MCF 10A (cell line): Measurements from ENCODE around the gene ADGRD1. TPM values are rescaled to one million over a fixed set of nuclear protein-coding genes. Genes with fewer than 3 reads are reported as not detected.

Experiments used
- BruUV-seq: library from RNA; stranded (reverse); fragments of 400-500 nt; replicated peaks from 2 replicates; lab custom pipeline; 2021; lab: Mats Ljungman, UMichigan
- CTCF ChIA-PET: fragments of 300-600 bp; sonication (Branson Sonifier 250); formaldehyde crosslinking; extraction: SDS; loops from one replicate; lab custom pipeline; 2021; ENCODE audit warnings: antibody characterized with exemption, inconsistent platforms; lab: Yijun Ruan, JAX
- POLR2A ChIA-PET: fragments of 300-600, 350-650 bp; sonication (Branson Sonifier 250); formaldehyde crosslinking; extraction: SDS; loops from one replicate; lab custom pipeline; 2020; ENCODE audit warnings: antibody characterized with exemption, inconsistent platforms; lab: Yijun Ruan, JAX
- DNase-seq: peaks from one replicate; pipeline ENCODE4 v3.0.0-alpha.2; 2018; ENCODE audit not compliant: unreplicated experiment
- H3K27ac Mint-ChIP-seq: one replicate; pipeline ENCODE4 v1.8.0; 2022; ENCODE audit warnings: mild to moderate bottlenecking, low read depth, mixed read lengths; ENCODE audit not compliant: unreplicated experiment
- H3K27me3 Mint-ChIP-seq: one replicate; pipeline ENCODE4 v1.8.0; 2022; ENCODE audit warnings: mixed read lengths; ENCODE audit not compliant: insufficient read depth, unreplicated experiment
- H3K36me3 Mint-ChIP-seq: one replicate; pipeline ENCODE4 v1.8.0; 2022; ENCODE audit warnings: mild to moderate bottlenecking, moderate library complexity, mixed read lengths; ENCODE audit not compliant: insufficient read depth, unreplicated experiment
- H3K4me1 Mint-ChIP-seq: one replicate; pipeline ENCODE4 v1.8.0; 2022; ENCODE audit warnings: mixed read lengths; ENCODE audit not compliant: insufficient read depth, unreplicated experiment
- H3K4me3 Mint-ChIP-seq: one replicate; pipeline ENCODE4 v1.8.0; 2022; ENCODE audit warnings: mild to moderate bottlenecking, moderate library complexity, mixed read lengths; ENCODE audit not compliant: unreplicated experiment
- H3K9me3 Mint-ChIP-seq: one replicate; pipeline ENCODE4 v1.8.0; 2022; ENCODE audit warnings: mixed read lengths; ENCODE audit not compliant: unreplicated experiment
- intact Hi-C: fragments of 100-400 bp; cut with micrococcal nuclease; formaldehyde crosslinking; loops from 2 replicates; pipeline ENCODE4 v1.14.1; 2022
- total RNA-seq: library from RNA; stranded (reverse); gene quantifications from 2 replicates; pipeline ENCODE4 v1.2.3, GENCODE V29; 2022
- TF ChIP-seq, protein P1 (sequence below): fragments of 200-600 bp; IDR thresholded peaks from one replicate; pipeline ENCODE4 v1.8.0; 2022; ENCODE audit warnings: antibody characterized with exemption, mild to moderate bottlenecking; ENCODE audit not compliant: unreplicated experiment

Gene ADGRD1
- total RNA-seq, 1 experiment from 2014 or later: 0.68 TPM

DNA sequence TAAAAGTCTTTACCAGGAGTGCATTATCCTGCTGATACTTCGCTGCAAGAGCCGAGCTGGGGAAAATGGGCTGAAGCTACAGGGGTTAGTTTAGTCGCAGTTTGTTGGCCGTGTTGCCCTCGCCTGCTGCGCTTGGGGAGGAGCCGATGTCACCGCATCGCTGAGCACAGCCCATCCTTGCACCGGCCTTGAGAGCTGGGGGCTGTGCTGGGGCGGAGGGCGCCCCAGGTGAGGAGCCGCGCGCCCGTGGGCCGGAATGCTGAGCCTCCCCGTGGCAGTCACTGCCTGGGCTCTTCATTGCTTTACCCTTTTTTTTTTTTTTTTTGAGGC is 50.0 kb downstream of the ADGRD1 start:
- H3K9me3 Mint-ChIP-seq: no peaks in the 10 kb centered on the region
- no peaks in the 10 kb centered on the region for H3K36me3 Mint-ChIP-seq
- no peak for DNase-seq
- TF ChIP-seq, protein P1, sequence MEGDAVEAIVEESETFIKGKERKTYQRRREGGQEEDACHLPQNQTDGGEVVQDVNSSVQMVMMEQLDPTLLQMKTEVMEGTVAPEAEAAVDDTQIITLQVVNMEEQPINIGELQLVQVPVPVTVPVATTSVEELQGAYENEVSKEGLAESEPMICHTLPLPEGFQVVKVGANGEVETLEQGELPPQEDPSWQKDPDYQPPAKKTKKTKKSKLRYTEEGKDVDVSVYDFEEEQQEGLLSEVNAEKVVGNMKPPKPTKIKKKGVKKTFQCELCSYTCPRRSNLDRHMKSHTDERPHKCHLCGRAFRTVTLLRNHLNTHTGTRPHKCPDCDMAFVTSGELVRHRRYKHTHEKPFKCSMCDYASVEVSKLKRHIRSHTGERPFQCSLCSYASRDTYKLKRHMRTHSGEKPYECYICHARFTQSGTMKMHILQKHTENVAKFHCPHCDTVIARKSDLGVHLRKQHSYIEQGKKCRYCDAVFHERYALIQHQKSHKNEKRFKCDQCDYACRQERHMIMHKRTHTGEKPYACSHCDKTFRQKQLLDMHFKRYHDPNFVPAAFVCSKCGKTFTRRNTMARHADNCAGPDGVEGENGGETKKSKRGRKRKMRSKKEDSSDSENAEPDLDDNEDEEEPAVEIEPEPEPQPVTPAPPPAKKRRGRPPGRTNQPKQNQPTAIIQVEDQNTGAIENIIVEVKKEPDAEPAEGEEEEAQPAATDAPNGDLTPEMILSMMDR: no peak
- POLR2A ChIA-PET: no interaction called here
- H3K4me1 Mint-ChIP-seq: no peaks in the 10 kb centered on the region
- intact Hi-C loops: no loop called here
- BruUV-seq: no TSS peak
- H3K27me3 Mint-ChIP-seq: peaks cover 29% of the 10 kb centered on the region
- CTCF ChIA-PET: no interaction called here
- no peak overlapping the region for H3K4me3 Mint-ChIP-seq
- no peak overlapping the region for H3K27ac Mint-ChIP-seq

DNA sequence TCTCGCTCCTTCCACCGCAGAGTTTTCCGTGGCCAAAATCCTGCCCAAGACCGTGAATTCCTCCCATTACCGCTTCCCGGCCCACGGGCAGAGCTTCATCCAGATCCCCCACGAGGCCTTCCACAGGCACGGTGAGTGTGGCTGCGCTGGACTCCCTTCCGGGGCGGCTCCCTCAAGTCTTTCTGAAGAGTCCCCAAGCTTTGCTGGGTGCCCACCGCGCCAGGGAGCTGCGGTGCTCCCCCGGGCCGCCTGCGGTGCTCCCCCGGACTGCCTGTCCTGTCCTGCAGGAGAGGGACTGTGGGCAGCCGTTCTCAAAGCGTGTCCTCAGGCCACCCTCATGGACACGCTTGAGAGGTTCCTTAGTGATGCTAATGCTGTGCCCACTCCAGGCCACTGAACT is 50.5 kb downstream of the ADGRD1 start:
- no TSS peak for BruUV-seq
- no peaks in the 10 kb centered on the region for H3K4me1 Mint-ChIP-seq
- H3K27ac Mint-ChIP-seq: no peak overlapping the region
- no peak overlapping the region for H3K4me3 Mint-ChIP-seq
- intact Hi-C loops: no loop called here
- peaks cover 34% of the 10 kb centered on the region for H3K27me3 Mint-ChIP-seq
- no peaks in the 10 kb centered on the region for H3K9me3 Mint-ChIP-seq
- TF ChIP-seq, protein P1: no peak
- DNase-seq: no peak
- no peaks in the 10 kb centered on the region for H3K36me3 Mint-ChIP-seq
- CTCF ChIA-PET: no interaction called here
- POLR2A ChIA-PET: no interaction called here

DNA sequence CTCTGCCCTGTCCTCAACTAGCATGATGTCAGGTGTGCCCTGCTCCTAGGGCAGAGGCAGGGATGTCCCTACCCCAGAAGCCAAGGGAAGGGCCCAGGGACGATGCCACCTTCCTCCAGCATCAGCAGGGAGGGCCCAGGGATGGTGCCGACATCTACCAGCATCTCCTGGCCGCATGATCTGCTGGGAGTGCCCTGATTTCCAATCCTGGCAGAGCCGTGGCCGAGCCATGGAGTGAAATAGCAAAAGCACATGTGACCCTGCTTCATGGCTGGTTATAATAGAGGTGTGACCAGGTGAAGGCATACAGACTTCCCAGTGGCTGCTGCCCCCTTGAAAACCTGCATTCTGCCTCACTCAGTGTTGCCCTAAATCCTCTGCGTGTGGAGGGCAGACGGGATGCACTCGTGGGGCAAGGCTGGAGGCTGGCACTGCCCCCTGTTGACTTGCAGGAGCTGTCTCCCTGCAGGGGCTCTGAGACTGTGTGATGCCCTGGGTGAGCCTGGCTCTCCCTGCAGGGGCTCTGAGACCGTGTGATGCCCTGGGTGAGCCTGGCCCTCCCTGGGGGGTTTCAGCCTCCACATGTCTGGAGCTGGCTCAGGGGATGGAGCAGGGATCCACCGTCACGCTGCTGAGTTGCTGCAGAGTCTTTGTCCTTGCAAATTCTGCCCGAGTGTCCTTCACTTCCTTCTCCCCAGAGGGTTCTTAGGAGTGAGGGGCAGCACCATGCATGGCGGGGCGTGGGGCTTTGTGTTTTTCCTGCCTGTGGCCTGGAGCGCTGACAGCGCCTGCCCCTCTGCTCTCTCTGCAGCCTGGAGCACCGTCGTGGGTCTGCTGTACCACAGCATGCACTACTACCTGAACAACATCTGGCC is 51.7 kb downstream of the ADGRD1 start:
- POLR2A ChIA-PET: no interaction called here
- intact Hi-C loops: no loop called here
- Mint-ChIP-seq H3K9me3 (no peaks in the 10 kb centered on the region), H3K4me1 (no peaks in the 10 kb centered on the region), H3K27me3 (peaks cover 46% of the 10 kb centered on the region), H3K4me3 (no peak overlapping the region), H3K36me3 (no peaks in the 10 kb centered on the region), H3K27ac (no peak overlapping the region)
- TF ChIP-seq, protein P1: peak; percentile 14
- DNase-seq: no peak
- no TSS peak for BruUV-seq
- CTCF ChIA-PET: interaction anchor here (0.6 kb wide), 1 partner anchor 178 kb away, joined by 3 read pairs; no protein-coding TSS in a partner anchor

DNA sequence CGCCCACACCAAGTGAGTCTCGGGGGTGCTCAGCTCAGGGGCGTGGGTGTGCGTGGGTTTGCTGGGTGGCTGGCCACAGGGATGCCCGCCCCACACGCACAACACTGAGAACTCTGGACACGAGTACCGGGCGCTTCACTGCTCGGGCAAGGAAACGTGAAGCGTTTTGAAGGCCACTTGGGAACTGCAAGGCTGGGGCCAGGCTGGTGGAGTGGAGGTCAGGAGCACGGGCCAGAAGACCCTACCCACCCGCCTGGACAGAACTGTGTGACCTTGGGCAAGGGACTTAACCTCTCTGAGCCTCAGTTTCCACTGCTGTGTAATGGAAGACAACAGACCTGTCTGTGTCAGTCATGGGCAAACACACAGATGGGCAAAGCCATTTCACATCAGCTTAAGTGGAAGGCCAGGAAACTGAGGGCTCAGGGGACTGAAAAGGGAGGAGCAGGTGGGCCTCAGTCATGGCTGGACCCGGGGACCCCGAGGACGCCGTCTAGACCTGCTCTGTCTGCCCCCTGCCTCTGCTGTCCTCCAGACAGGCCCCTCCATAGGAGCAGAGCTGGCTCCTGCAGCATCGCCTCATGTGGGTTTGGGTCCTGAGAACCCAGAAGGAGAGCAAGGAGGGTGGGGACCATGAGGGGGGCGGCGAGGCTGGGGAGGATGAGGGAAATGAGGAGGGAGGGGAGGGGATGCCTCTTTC is 52.5 kb downstream of the ADGRD1 start:
- ChIA-PET POLR2A (no interaction called here), CTCF (interaction anchor here (0.6 kb wide), 1 partner anchor 177 kb away, joined by 3 read pairs; no protein-coding TSS in a partner anchor)
- DNase-seq: no peak
- TF ChIP-seq, protein P1: no peak
- Mint-ChIP-seq H3K36me3 (no peaks in the 10 kb centered on the region), H3K4me3 (no peak overlapping the region), H3K9me3 (no peaks in the 10 kb centered on the region), H3K27ac (no peak overlapping the region), H3K27me3 (peaks cover 54% of the 10 kb centered on the region), H3K4me1 (no peaks in the 10 kb centered on the region)
- no TSS peak for BruUV-seq
- intact Hi-C loops: no loop called here
